Trophoblast cell (in vitro differentiated cells and primary cell): ENCODE results near the gene POMGNT2.

Experiments used
- DNase-seq, 2 donors: peaks; one replicate each; pipeline ENCODE4 v3.0.0-alpha.2; 2016
- H2AFZ ChIP-seq: 2 replicates; pipeline ENCODE4 v1.6.1; 2013; ENCODE audit warnings: low read length, moderate library complexity, mild to moderate bottlenecking; ENCODE audit not compliant: insufficient read depth, poor library complexity
- H2AK5ac ChIP-seq: 2 replicates; pipeline ENCODE4 v1.6.1; 2013; ENCODE audit warnings: mild to moderate bottlenecking, low read length
- H2BK120ac ChIP-seq: 2 replicates; pipeline ENCODE4 v1.6.1; 2013; ENCODE audit warnings: low read length, mild to moderate bottlenecking, moderate library complexity; ENCODE audit not compliant: insufficient read depth, poor library complexity
- H2BK12ac ChIP-seq: 2 replicates; pipeline ENCODE4 v1.6.1; 2013; ENCODE audit warnings: mild to moderate bottlenecking, low read length, moderate library complexity
- H2BK5ac ChIP-seq: 2 replicates; pipeline ENCODE4 v1.6.1; 2013; ENCODE audit warnings: low read length, low read depth, moderate library complexity, mild to moderate bottlenecking; ENCODE audit not compliant: poor library complexity
- H3K14ac ChIP-seq: 2 replicates; pipeline ENCODE4 v1.6.1; 2013; ENCODE audit warnings: mild to moderate bottlenecking, low read length
- H3K18ac ChIP-seq: 2 replicates; pipeline ENCODE4 v1.6.1; 2013; ENCODE audit warnings: mild to moderate bottlenecking, low read length
- H3K23ac ChIP-seq: 2 replicates; pipeline ENCODE4 v1.6.1; 2013; ENCODE audit warnings: low read length
- H3K27ac ChIP-seq: 2 replicates; pipeline ENCODE4 v1.5.1; 2013; ENCODE audit warnings: low read depth, mild to moderate bottlenecking, inconsistent platforms, low read length, moderate library complexity
- H3K27me3 ChIP-seq: 2 replicates; pipeline ENCODE4 v1.6.1; 2013; ENCODE audit warnings: inconsistent platforms, mild to moderate bottlenecking, low read length, moderate library complexity; ENCODE audit not compliant: insufficient read depth
- H3K36me3 ChIP-seq, 2 experiments: 1 replicate in 1 of 2; 2 replicates in 1 of 2; pipeline ENCODE4 v1.6.1; 2013; ENCODE audit warnings: low read length in 2 of 2, mild to moderate bottlenecking in 2 of 2, moderate library complexity in 1 of 2; ENCODE audit not compliant: insufficient read depth in 2 of 2, control insufficient read depth in 1 of 2
- H3K4ac ChIP-seq: 2 replicates; pipeline ENCODE4 v1.6.1; 2013; ENCODE audit warnings: low read depth, mild to moderate bottlenecking, low read length, moderate library complexity
- H3K4me1 ChIP-seq, 2 experiments: 1 replicate in 1 of 2; 2 replicates in 1 of 2; pipeline ENCODE4 v1.6.1; 2013; ENCODE audit warnings: low read length in 2 of 2, mild to moderate bottlenecking in 2 of 2, moderate library complexity in 1 of 2; ENCODE audit not compliant: insufficient read depth in 2 of 2, control insufficient read depth in 1 of 2
- H3K4me2 ChIP-seq: 2 replicates; pipeline ENCODE4 v1.6.1; 2013; ENCODE audit warnings: inconsistent platforms, mild to moderate bottlenecking, low read length, moderate library complexity
- H3K4me3 ChIP-seq: 2 replicates; pipeline ENCODE4 v1.5.1; 2013; ENCODE audit warnings: mild to moderate bottlenecking, low read depth, low read length, inconsistent platforms
- H3K79me1 ChIP-seq: one replicate; pipeline ENCODE4 v1.6.1; 2013; ENCODE audit warnings: low read length
- H3K79me2 ChIP-seq: 2 replicates; pipeline ENCODE4 v1.6.1; 2013; ENCODE audit warnings: low read length, mild to moderate bottlenecking; ENCODE audit not compliant: control insufficient read depth, insufficient read depth, poor library complexity
- H3K9ac ChIP-seq: 2 replicates; pipeline ENCODE4 v1.6.1; 2013; ENCODE audit warnings: mild to moderate bottlenecking, low read length
- H3K9me3 ChIP-seq: 2 replicates; pipeline ENCODE4 v1.6.1; 2013; ENCODE audit warnings: low read depth, mild to moderate bottlenecking, control low read depth, inconsistent platforms, low read length; ENCODE audit not compliant: insufficient read depth
- H4K12ac ChIP-seq: 2 replicates; pipeline ENCODE4 v1.6.1; 2013; ENCODE audit warnings: low read depth, mild to moderate bottlenecking, low read length, moderate library complexity
- H4K8ac ChIP-seq: 2 replicates; pipeline ENCODE4 v1.6.1; 2013; ENCODE audit warnings: low read depth, mild to moderate bottlenecking, low read length, moderate library complexity
- H4K91ac ChIP-seq: one replicate; pipeline ENCODE4 v1.6.1; 2013; ENCODE audit warnings: low read depth, mild to moderate bottlenecking, low read length, moderate library complexity
- WGBS: extraction: QIAGEN DNeasy Blood & Tissue Kit; methylation state at CpG from one replicate; pipeline ENCODE4 v1.1.7; 2013; ENCODE audit warnings: missing lambda C conversion rate; ENCODE audit not compliant: insufficient read length, insufficient coverage; ENCODE audit errors: extremely low coverage; 5-methylcytosine and 5-hydroxymethylcytosine counted together

Gene POMGNT2

GRCh38 chr3:43031889-43032545 lies 73.9 kb downstream of the POMGNT2 start:
- DNase-seq: no peak
- H4K12ac ChIP-seq: no peak overlapping the region
- H3K9me3 ChIP-seq: peaks cover 3% of the 10 kb centered on the region
- H4K91ac ChIP-seq: no peak overlapping the region
- no peak overlapping the region for H3K4me2 ChIP-seq
- H3K4me1 ChIP-seq: peaks cover 0 to 3% of the 10 kb centered on the region in 2 experiments
- H3K27me3 ChIP-seq: no peaks in the 10 kb centered on the region
- H2AFZ ChIP-seq: no peak overlapping the region
- no peak overlapping the region for H3K18ac ChIP-seq
- H3K79me2 ChIP-seq: no peaks in the 10 kb centered on the region
- H3K4me3 ChIP-seq: no peak overlapping the region
- H2BK120ac ChIP-seq: no peak overlapping the region
- H3K9ac ChIP-seq: no peak overlapping the region
- H2BK5ac ChIP-seq: no peak overlapping the region
- no peak overlapping the region for H2AK5ac ChIP-seq
- WGBS: no CpG with 5 or more reads among the region's 16 CpGs
- H4K8ac ChIP-seq: no peak overlapping the region
- H3K36me3 ChIP-seq: no peaks in the 10 kb centered on the region
- no peak overlapping the region for H2BK12ac ChIP-seq
- H3K4ac ChIP-seq: no peak overlapping the region
- H3K27ac ChIP-seq: no peak overlapping the region
- peaks cover 5% of the 10 kb centered on the region for H3K79me1 ChIP-seq
- H3K23ac ChIP-seq: no peak overlapping the region
- H3K14ac ChIP-seq: no peak overlapping the region

- Histone ChIP-seq H3K79me2 (no peaks in the 10 kb centered on the region), H2BK120ac (no peak overlapping the region), H3K4me2 (no peak overlapping the region), H3K9me3 (peaks cover 3% of the 10 kb centered on the region), H2BK12ac (no peak overlapping the region), H3K4me1 (peaks cover 0 to 3% of the 10 kb centered on the region in 2 experiments), H3K23ac (no peak overlapping the region), H3K27me3 (no peaks in the 10 kb centered on the region), H2AFZ (no peak overlapping the region), H3K18ac (no peak overlapping the region), H4K8ac (no peak overlapping the region), H3K36me3 (no peaks in the 10 kb centered on the region), H3K4ac (no peak overlapping the region), H4K91ac (no peak overlapping the region), H4K12ac (no peak overlapping the region), H3K79me1 (peaks cover 5% of the 10 kb centered on the region), H3K14ac (no peak overlapping the region), H3K4me3 (no peak overlapping the region), H2AK5ac (no peak overlapping the region), H2BK5ac (no peak overlapping the region), H3K9ac (no peak overlapping the region), H3K27ac (no peak overlapping the region)
- no CpG with 5 or more reads among the region's 4 CpGs for WGBS
- DNase-seq: peak in 1 of 2 donors; percentile 20
Measured at GRCh38 chr3:43031485-43031884, 74.4 kb downstream of the POMGNT2 start.

- H3K4ac ChIP-seq: no peak overlapping the region
- WGBS: no CpG with 5 or more reads among the region's 15 CpGs
- no peak overlapping the region for H3K27ac ChIP-seq
- H3K79me1 ChIP-seq: peaks cover 5% of the 10 kb centered on the region
- no peak overlapping the region for H2BK5ac ChIP-seq
- no peak overlapping the region for H3K4me3 ChIP-seq
- H2BK120ac ChIP-seq: no peak overlapping the region
- DNase-seq: no peak
- no peak overlapping the region for H4K91ac ChIP-seq
- no peak overlapping the region for H3K14ac ChIP-seq
- no peaks in the 10 kb centered on the region for H3K27me3 ChIP-seq
- H3K18ac ChIP-seq: no peak overlapping the region
- no peak overlapping the region for H2BK12ac ChIP-seq
- H4K8ac ChIP-seq: no peak overlapping the region
- no peak overlapping the region for H3K9ac ChIP-seq
- H2AFZ ChIP-seq: no peak overlapping the region
- H3K4me1 ChIP-seq: peaks cover 6 to 7% of the 10 kb centered on the region in 2 experiments
- H3K23ac ChIP-seq: no peak overlapping the region
- H3K9me3 ChIP-seq: no peaks in the 10 kb centered on the region
- no peaks in the 10 kb centered on the region for H3K36me3 ChIP-seq
- no peaks in the 10 kb centered on the region for H3K79me2 ChIP-seq
- H4K12ac ChIP-seq: no peak overlapping the region
- H3K4me2 ChIP-seq: no peak overlapping the region
- no peak overlapping the region for H2AK5ac ChIP-seq
Measured at GRCh38 chr3:43030162-43030935, 75.5 kb downstream of the POMGNT2 start.
